SU-DHL-6 (cell line): ENCODE measurements around the gene XIRP1.

Experiments
- CTCF ChIP-seq: fragments of 200-600 bp; sonication (generic); IDR thresholded peaks from one replicate; pipeline ENCODE4 v1.5.1; 2017; ENCODE audit warnings: antibody characterized with exemption, mild to moderate bottlenecking, low read length, moderate library complexity; ENCODE audit not compliant: insufficient read depth, poor library complexity, severe bottlenecking
- EZH2phosphoT487 ChIP-seq: fragments of 200-600 bp; sonication (generic), shearing (Covaris generic); conservative IDR thresholded peaks from 2 replicates; pipeline ENCODE4 v1.6.1; 2018; ENCODE audit warnings: mild to moderate bottlenecking, antibody characterized with exemption, low read length, moderate library complexity, mixed read lengths

- TF ChIP-seq CTCF = no peak
- TF ChIP-seq EZH2phosphoT487 = no peak
These were observed 46.3 kb downstream of the XIRP1 start for GRCh38 chr3:39146083-39146501.
